Measurements from ENCODE around the gene SLC9A7.

Gene SLC9A7

DNA sequence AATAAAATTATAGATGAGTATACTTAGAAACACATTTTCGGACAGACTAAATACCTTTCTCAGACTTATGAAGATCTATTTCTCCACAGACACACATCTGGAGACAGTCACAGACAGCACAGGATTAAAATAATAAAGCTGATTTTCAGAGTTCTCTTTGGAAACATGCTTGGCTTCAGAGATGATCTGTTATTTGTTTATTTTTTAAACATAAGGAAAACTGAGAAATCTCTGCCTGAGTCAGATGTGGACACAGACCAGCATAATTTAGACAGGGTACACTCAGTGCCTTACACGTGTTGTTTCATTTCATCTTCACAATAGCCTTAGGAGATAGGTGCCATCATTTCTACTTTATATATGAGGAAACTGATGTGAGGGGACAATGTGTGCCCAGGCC is 92.1 kb downstream of the SLC9A7 start:
- no peak for TF ChIP-seq TAF1 (IDR thresholded peaks at IDR 0.05; ENCODE audit: borderline replicate concordance, low read depth, low read length)
- no peak for TF ChIP-seq POLR2AphosphoS5 (IDR thresholded peaks at IDR 0.05; ENCODE audit: low read depth, low read length)
- TF ChIP-seq POLR2A (IDR thresholded peaks at IDR 0.05; ENCODE audit: low read depth, low read length), result no peak
- no peak for DNase-seq (ENCODE audit: insufficient read length)

DNA sequence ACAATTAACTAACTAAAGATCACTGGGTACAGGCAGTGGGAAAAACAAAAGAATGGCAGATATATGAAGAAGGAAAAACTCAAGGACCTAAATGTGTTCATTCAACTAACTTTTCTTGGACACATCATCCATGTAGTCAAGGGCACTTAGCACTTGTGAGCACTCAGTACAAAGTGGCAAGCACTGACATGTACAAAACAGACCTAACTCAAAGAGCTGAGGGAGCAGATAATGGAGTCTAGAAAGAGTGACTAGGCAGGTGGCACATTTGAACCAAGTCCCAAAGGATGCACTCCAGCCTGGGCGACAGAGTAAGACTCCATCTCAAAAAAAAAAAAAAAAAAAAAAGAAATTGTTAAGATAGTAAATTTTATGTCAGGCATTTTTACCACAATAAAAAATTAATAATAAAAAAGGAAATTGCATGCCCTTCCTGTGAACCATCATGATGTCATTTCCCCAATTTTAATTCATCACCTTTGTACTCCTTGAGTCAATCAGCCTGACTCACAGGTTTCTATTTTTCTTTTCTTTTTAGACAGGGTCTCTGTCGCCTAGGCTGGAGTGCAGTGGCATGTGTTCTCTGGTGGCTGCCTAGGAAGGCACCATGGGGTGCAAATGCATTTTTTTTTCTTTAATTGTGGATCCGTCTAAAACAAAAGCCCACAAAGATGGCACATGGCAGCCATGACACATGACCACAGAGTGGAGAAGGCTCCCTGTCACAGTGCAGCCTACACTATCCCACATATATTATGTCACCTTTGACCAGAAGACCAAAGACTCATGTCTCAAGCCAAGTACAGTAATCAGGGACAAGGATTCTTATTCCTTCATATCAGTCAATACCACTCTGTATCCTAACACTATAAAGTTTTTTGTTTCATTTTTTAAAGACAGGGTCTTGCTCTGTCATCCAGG is 93.4 kb downstream of the SLC9A7 start:
- DNase-seq (ENCODE audit: insufficient read length), result no peak
- no peak for TF ChIP-seq POLR2AphosphoS5 (IDR thresholded peaks at IDR 0.05; ENCODE audit: low read depth, low read length)
- TF ChIP-seq TAF1 (IDR thresholded peaks at IDR 0.05; ENCODE audit: borderline replicate concordance, low read depth, low read length), result no peak
- TF ChIP-seq POLR2A (IDR thresholded peaks at IDR 0.05; ENCODE audit: low read depth, low read length), result no peak
- FAIRE-seq, result peak; percentile 87

More for the DNA sequence above, 92.1 kb downstream of the SLC9A7 start:
- no peak for FAIRE-seq

DNA sequence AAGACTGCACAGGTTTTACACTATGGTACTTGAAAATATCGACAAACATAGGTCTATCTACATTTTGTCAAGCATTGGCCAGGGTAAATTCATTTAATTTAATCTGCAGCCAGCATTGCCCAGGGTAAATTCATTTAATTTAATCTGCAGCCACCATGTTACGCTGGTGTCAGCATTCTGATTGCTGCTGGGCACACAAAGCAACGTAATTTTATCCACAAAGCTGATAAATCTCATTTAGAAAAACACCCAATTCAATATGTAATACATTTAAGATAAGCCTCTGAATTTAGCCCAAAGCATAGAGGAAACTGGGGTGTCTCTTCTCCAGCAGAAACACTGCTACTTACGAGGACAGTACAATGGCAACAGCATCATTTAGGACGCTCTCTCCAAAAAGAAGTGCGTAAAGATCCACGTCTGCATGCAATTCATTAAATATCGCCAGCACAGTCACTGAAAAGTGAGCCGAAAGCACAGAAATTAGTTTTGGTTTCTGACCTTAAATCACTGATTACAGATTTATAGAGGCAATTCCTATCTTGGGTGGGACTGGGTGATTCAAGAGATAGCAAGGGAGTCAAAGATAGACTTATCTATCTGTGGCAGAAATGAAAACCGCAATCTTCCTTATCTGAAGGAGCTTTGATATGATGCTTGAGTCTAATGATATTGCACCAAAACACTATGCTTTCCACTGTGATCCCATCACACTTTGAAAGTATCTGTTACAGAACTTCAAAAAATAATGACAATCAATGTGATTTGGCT is 96.5 kb downstream of the SLC9A7 start:
- no peak for FAIRE-seq
- TF ChIP-seq POLR2AphosphoS5 (IDR thresholded peaks at IDR 0.05; ENCODE audit: low read depth, low read length), result no peak
- no peak for TF ChIP-seq TAF1 (IDR thresholded peaks at IDR 0.05; ENCODE audit: borderline replicate concordance, low read depth, low read length)
- no peak for TF ChIP-seq POLR2A (IDR thresholded peaks at IDR 0.05; ENCODE audit: low read depth, low read length)
- no peak for DNase-seq (ENCODE audit: insufficient read length)

DNA sequence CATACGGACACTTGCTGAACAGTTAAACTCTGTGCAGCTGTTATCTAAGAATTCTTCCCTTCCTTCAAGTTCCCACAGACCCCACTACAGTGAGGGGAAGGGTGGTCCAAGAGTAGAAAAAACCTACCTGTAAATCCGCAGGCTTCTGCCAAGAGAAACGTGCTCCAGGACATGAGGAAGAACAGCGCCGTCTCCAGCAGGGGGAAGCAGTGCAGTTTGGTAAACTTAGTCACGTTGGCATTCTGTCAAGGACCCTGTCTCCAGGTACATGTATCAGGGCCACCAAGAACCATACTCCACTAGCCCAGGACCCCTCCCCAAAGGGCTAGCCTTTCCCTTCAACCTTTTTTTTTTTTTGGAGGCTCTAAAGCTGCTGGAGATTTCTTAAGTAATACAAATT is 105.4 kb downstream of the SLC9A7 start:
- TF ChIP-seq TAF1 (IDR thresholded peaks at IDR 0.05; ENCODE audit: borderline replicate concordance, low read depth, low read length), result no peak
- no peak for TF ChIP-seq POLR2A (IDR thresholded peaks at IDR 0.05; ENCODE audit: low read depth, low read length)
- TF ChIP-seq POLR2AphosphoS5 (IDR thresholded peaks at IDR 0.05; ENCODE audit: low read depth, low read length), result no peak
- no peak for DNase-seq (ENCODE audit: insufficient read length)
- no peak for FAIRE-seq

DNA sequence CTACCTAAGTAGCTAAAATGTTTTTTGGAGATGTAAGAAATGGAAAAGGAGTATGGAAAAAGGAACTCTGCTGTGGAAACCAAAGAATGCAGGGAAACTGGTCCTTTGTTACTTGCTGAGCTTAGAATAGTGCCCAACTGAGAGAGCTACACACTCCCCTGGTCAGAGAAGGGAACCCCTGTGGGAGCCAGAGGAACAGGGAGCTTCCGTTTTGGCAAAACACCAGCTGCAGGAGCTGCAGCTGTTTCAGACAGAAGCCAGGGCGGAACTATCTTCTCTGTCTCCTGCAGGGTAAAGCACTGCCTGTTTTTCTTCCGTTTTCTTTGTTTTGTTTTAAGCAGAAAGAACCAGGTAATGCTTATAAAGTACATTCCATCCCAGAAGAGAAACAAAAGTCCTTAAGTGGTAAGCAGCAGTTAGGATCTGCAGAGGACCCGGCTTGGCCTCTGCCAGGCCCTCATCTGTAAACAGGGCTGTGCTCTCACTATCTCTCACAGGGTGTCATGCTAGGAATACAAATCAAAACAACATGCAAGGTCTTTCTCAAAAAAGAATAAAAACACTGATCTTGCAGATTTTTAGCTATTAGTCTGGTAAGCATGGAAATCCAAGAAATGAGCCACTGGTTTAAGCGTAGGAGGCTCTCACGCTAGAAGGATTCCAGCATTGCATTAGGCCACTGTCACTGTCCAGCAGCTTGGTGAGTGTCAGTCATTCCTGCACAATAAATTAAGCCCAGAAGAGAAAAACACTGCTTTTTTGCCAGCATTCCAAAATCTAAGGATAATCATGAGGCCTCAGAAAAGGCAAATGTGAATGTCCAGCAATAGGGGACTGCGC is 109.3 kb downstream of the SLC9A7 start:
- no peak for DNase-seq (ENCODE audit: insufficient read length)
- FAIRE-seq, result peak; percentile 79
- TF ChIP-seq POLR2AphosphoS5 (IDR thresholded peaks at IDR 0.05; ENCODE audit: low read depth, low read length) (no peak), TAF1 (IDR thresholded peaks at IDR 0.05; ENCODE audit: borderline replicate concordance, low read depth, low read length) (no peak)

DNA sequence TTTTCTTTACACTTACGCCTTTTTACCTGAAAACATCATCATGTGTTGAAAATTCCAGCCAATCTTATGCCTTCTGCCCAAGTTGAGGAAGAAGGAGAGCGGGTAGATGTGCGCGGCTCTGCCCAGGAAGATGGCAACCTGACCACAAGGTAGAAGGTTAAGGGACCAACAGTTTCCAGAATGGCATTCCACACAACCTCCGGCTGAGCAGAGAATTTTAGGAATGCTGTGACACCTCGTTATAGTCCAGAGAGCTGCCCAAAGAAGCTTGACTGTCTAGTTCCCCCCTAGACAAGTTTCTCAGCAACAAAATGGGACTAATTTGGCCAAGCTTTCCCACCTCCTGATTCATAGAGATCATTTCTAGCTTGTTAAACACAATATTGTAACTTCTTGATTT is 110.3 kb downstream of the SLC9A7 start:
- DNase-seq (ENCODE audit: insufficient read length) (no peak), FAIRE-seq (no peak)
- no peak for TF ChIP-seq TAF1 (IDR thresholded peaks at IDR 0.05; ENCODE audit: borderline replicate concordance, low read depth, low read length)
- TF ChIP-seq POLR2AphosphoS5 (IDR thresholded peaks at IDR 0.05; ENCODE audit: low read depth, low read length), result no peak
- TF ChIP-seq POLR2A (IDR thresholded peaks at IDR 0.05; ENCODE audit: low read depth, low read length), result no peak

DNA sequence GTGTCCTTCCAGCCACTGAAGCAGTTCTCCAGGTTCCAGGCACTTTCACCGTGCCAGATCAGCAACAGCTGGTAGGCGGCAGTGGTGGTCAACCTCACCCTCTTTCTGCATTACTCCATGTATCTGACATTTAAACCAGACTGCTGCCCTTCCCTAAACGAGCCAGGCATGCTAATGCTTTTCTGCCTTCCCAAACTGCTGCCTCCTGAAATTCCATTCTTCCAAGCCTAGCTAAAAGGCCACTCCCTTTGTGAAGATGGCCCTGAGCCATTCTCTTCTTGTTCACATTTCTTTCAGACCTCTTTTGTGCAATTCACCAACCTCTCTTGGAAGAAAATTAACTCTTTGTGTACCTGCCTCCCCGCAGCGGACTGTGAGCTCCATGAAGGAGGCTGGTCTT is 111.7 kb downstream of the SLC9A7 start:
- TF ChIP-seq POLR2A (IDR thresholded peaks at IDR 0.05; ENCODE audit: low read depth, low read length) (no peak), POLR2AphosphoS5 (IDR thresholded peaks at IDR 0.05; ENCODE audit: low read depth, low read length) (no peak), TAF1 (IDR thresholded peaks at IDR 0.05; ENCODE audit: borderline replicate concordance, low read depth, low read length) (no peak)
- no peak for FAIRE-seq
- no peak for DNase-seq (ENCODE audit: insufficient read length)

DNA sequence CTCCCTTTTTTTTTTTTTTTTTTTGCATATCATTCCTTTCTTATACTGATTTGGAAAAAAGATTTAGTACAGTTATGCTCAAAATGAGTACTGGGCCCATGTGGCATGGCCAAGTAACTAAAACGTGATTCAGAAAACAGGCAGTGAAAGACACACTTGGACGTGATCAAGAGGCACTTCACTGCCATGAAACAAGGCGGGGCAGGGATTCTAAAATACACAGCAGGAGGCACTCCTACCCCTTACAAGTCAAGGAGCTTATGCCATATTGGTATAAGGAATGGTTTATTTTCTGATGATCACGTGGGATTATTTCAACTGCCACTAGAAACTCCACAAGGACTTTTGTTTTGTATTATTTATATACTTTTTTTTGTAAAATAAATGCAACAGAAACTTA is 113.3 kb downstream of the SLC9A7 start:
- DNase-seq (ENCODE audit: insufficient read length) (no peak), FAIRE-seq (no peak)
- no peak for TF ChIP-seq POLR2AphosphoS5 (IDR thresholded peaks at IDR 0.05; ENCODE audit: low read depth, low read length)
- no peak for TF ChIP-seq POLR2A (IDR thresholded peaks at IDR 0.05; ENCODE audit: low read depth, low read length)
- no peak for TF ChIP-seq TAF1 (IDR thresholded peaks at IDR 0.05; ENCODE audit: borderline replicate concordance, low read depth, low read length)

DNA sequence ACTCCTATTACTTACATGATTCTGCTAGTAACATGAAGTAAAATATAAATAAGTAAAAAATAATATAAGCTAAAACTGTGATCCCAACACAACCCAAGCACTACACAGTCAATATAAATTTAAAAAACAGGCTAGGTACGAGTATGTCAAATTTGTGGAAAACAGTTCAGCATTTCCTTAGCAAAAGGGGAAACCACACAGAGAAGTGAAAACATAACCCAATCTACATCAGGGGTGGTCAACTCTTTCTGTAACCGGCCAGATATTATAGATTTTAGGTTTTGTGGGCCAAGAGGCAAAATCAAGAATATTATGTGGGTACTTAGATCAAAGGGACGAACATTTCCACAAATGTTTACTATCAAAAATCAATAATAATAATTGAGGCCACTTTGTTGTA is 115.3 kb downstream of the SLC9A7 start:
- no peak for TF ChIP-seq POLR2AphosphoS5 (IDR thresholded peaks at IDR 0.05; ENCODE audit: low read depth, low read length)
- TF ChIP-seq TAF1 (IDR thresholded peaks at IDR 0.05; ENCODE audit: borderline replicate concordance, low read depth, low read length), result no peak
- no peak for TF ChIP-seq POLR2A (IDR thresholded peaks at IDR 0.05; ENCODE audit: low read depth, low read length)
- FAIRE-seq (no peak), DNase-seq (ENCODE audit: insufficient read length) (no peak)

DNA sequence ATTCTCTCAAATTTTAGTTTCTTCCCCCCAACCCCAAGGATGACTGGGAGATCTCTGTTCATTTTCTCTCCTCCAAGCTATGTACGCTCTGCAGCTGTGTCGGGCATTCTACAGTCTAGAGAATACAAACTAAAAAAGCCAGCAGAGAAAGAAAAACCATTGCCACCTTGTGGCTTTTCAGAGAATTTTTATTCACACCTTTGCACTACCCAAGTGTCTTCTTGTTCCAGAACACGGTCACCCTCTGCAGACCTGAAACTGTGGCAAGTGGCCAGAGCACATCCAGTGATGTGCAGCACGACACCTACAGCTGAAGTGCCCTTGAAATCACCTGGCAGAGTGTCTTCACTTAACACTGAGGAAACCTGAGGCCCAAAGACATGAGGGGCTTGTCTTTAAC is 116.8 kb downstream of the SLC9A7 start:
- TF ChIP-seq POLR2A (IDR thresholded peaks at IDR 0.05; ENCODE audit: low read depth, low read length) (no peak), POLR2AphosphoS5 (IDR thresholded peaks at IDR 0.05; ENCODE audit: low read depth, low read length) (no peak), TAF1 (IDR thresholded peaks at IDR 0.05; ENCODE audit: borderline replicate concordance, low read depth, low read length) (no peak)
- DNase-seq (ENCODE audit: insufficient read length), result no peak
- peak; percentile 88 for FAIRE-seq

DNA sequence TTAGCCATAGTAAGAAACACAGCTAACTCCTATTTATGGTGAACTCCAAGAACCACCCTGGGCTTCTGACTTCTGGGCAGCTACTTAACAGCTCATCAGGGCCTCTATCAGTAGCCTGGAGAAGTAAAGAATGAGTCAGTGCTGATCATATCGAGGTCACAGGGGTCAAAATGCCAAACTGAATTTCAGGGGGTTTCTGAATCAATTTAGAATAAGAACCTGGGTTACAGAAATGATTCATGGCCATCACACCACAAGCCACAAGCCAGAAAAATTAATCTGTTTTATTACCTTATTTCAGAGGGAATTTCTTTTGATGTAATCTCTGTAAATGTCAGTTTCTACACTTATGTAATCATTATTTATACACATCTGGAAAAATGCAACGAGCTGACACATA is 121.0 kb downstream of the SLC9A7 start:
- DNase-seq (ENCODE audit: insufficient read length), result no peak
- TF ChIP-seq POLR2AphosphoS5 (IDR thresholded peaks at IDR 0.05; ENCODE audit: low read depth, low read length), result no peak
- no peak for TF ChIP-seq POLR2A (IDR thresholded peaks at IDR 0.05; ENCODE audit: low read depth, low read length)
- TF ChIP-seq TAF1 (IDR thresholded peaks at IDR 0.05; ENCODE audit: borderline replicate concordance, low read depth, low read length), result no peak
- no peak for FAIRE-seq
